ENCODE data around the gene TANC1. TPM values are rescaled to one million over a fixed set of nuclear protein-coding genes. Genes with fewer than 3 reads are reported as not detected.

Gene TANC1
- total RNA-seq, 1 donor from 2014 or later: not detected

GRCh38 chr2:158998551-158999248 lies 30.3 kb downstream of the TANC1 start:
- intact Hi-C loops (cut with micrococcal nuclease): no loop called here
- ChIA-PET CTCF (no interaction called here), POLR2A (no interaction called here)
- Mint-ChIP-seq H3K27ac (no peak overlapping the region), H3K4me3 (no peak overlapping the region), H3K4me1 (no peaks in the 10 kb centered on the region), H3K9me3 (no peaks in the 10 kb centered on the region), H3K27me3 (peaks cover 8% of the 10 kb centered on the region), H3K36me3 (ENCODE audit: low read depth) (no peaks in the 10 kb centered on the region)
- TF ChIP-seq CTCF (IDR thresholded peaks at IDR 0.05): no peak
- no peak for ATAC-seq (ENCODE audit: low read depth)
- DNase-seq: no peak

- H3K36me3 Mint-ChIP-seq (ENCODE audit: low read depth): no peaks in the 10 kb centered on the region
- no peak overlapping the region for H3K4me3 Mint-ChIP-seq
- DNase-seq: no peak
- H3K27me3 Mint-ChIP-seq: peaks cover 6% of the 10 kb centered on the region
- ATAC-seq (ENCODE audit: low read depth): no peak
- ChIA-PET CTCF (no interaction called here), POLR2A (no interaction called here)
- no peak overlapping the region for H3K27ac Mint-ChIP-seq
- intact Hi-C loops (cut with micrococcal nuclease): no loop called here
- no peaks in the 10 kb centered on the region for H3K4me1 Mint-ChIP-seq
- peaks cover 2% of the 10 kb centered on the region for H3K9me3 Mint-ChIP-seq
- TF ChIP-seq CTCF (IDR thresholded peaks at IDR 0.05): no peak
These were observed 31.0 kb downstream of the TANC1 start for GRCh38 chr2:158999458-158999857.

GRCh38 chr2:159000072-159000471 lies 31.6 kb downstream of the TANC1 start:
- intact Hi-C loops (cut with micrococcal nuclease): no loop called here
- DNase-seq (no peak), ATAC-seq (ENCODE audit: low read depth) (no peak)
- no peaks in the 10 kb centered on the region for H3K36me3 Mint-ChIP-seq (ENCODE audit: low read depth)
- POLR2A ChIA-PET: no interaction called here
- peaks cover 3% of the 10 kb centered on the region for H3K27me3 Mint-ChIP-seq
- H3K27ac Mint-ChIP-seq: no peak overlapping the region
- H3K4me3 Mint-ChIP-seq: no peak overlapping the region
- no peak for TF ChIP-seq CTCF (IDR thresholded peaks at IDR 0.05)
- no peaks in the 10 kb centered on the region for H3K4me1 Mint-ChIP-seq
- CTCF ChIA-PET: no interaction called here
- peaks cover 8% of the 10 kb centered on the region for H3K9me3 Mint-ChIP-seq

- Mint-ChIP-seq H3K4me1 (no peaks in the 10 kb centered on the region), H3K36me3 (ENCODE audit: low read depth) (no peaks in the 10 kb centered on the region), H3K9me3 (peaks cover 8% of the 10 kb centered on the region), H3K27me3 (peaks cover 3% of the 10 kb centered on the region), H3K4me3 (no peak overlapping the region), H3K27ac (no peak overlapping the region)
- CTCF ChIA-PET: no interaction called here
- TF ChIP-seq CTCF (IDR thresholded peaks at IDR 0.05): no peak
- intact Hi-C loops (cut with micrococcal nuclease): no loop called here
- ATAC-seq (ENCODE audit: low read depth) (no peak), DNase-seq (no peak)
- POLR2A ChIA-PET: no interaction called here
These were observed 34.1 kb downstream of the TANC1 start for GRCh38 chr2:159002462-159003111.

GRCh38 chr2:159003555-159003954 lies 35.1 kb downstream of the TANC1 start:
- ChIA-PET POLR2A (no interaction called here), CTCF (no interaction called here)
- H3K4me1 Mint-ChIP-seq: no peaks in the 10 kb centered on the region

More at GRCh38 chr2:159003555-159003954, 35.1 kb downstream of the TANC1 start:
- no peak overlapping the region for H3K27ac Mint-ChIP-seq
- no peak for TF ChIP-seq CTCF (IDR thresholded peaks at IDR 0.05)
- H3K27me3 Mint-ChIP-seq: peaks cover 3% of the 10 kb centered on the region
- H3K9me3 Mint-ChIP-seq: peaks cover 8% of the 10 kb centered on the region
- intact Hi-C loops (cut with micrococcal nuclease): no loop called here
- DNase-seq: no peak
- ATAC-seq (ENCODE audit: low read depth): no peak
- H3K4me3 Mint-ChIP-seq: no peak overlapping the region
- no peaks in the 10 kb centered on the region for H3K36me3 Mint-ChIP-seq (ENCODE audit: low read depth)

Data from activated B cell treated with CpG ODN at 0.5 μM for 24 hours (primary cell).